ACHN (cell line): Measurements from ENCODE around the gene SYT7.

ENCODE experiments used
- DNase-seq: peaks from one replicate; pipeline ENCODE4 v3.0.0-alpha.2; 2015
- in situ Hi-C: cut with HindIII; loops from 2 replicates; pipeline ENCODE4 v1.10.0; 2017; ENCODE audit warnings: low sequenced_read_pairs, low pct_ligation_motif_present, low pct_unique_long_range_greater_than_20kb

SYT7 gene

GRCh38 chr11:61511383-61511782 is 69.5 kb downstream of the SYT7 start:
- in situ Hi-C loops, result no loop called here
- DNase-seq, result no peak

GRCh38 chr11:61510974-61511373 is 69.9 kb downstream of the SYT7 start:
- DNase-seq, result no peak
- in situ Hi-C loops, result no loop called here

GRCh38 chr11:61510166-61510919 is 70.5 kb downstream of the SYT7 start:
- in situ Hi-C loops, result no loop called here
- no peak for DNase-seq

GRCh38 chr11:61509043-61510029 is 71.5 kb downstream of the SYT7 start:
- peak; percentile 34 for DNase-seq
- in situ Hi-C loops, result no loop called here

GRCh38 chr11:61507962-61508861 is 72.7 kb downstream of the SYT7 start, which contains the start of gene LRRC10B:
LRRC10B (plus strand) TSS chr11:61508749; CDS start chr11:61508999, 250 bp downstream.
- in situ Hi-C loops, result no loop called here
- DNase-seq, result no peak

- DNase-seq, result no peak
- in situ Hi-C loops, result no loop called here
Observed at GRCh38 chr11:61507012-61507768, 73.7 kb downstream of the SYT7 start.

GRCh38 chr11:61505640-61506155 is 75.2 kb downstream of the SYT7 start:
- in situ Hi-C loops, result no loop called here
- DNase-seq, result peak; percentile 8

- in situ Hi-C loops, result no loop called here
- DNase-seq, result no peak
Observed at GRCh38 chr11:61505106-61505505, 75.8 kb downstream of the SYT7 start.

- in situ Hi-C loops, result no loop called here
- no peak for DNase-seq
Observed at GRCh38 chr11:61503135-61503770, 77.6 kb downstream of the SYT7 start.

- DNase-seq, result no peak
- in situ Hi-C loops, result no loop called here
Observed at GRCh38 chr11:61502522-61502921, 78.4 kb downstream of the SYT7 start.

GRCh38 chr11:61499816-61500491 is 80.9 kb downstream of the SYT7 start:
- in situ Hi-C loops, result no loop called here

GRCh38 chr11:61498767-61499341 is 82.0 kb downstream of the SYT7 start:
- no peak for DNase-seq
- in situ Hi-C loops, result no loop called here

More at GRCh38 chr11:61499816-61500491, 80.9 kb downstream of the SYT7 start:
- no peak for DNase-seq

GRCh38 chr11:61497876-61498275 is 83.0 kb downstream of the SYT7 start:
- in situ Hi-C loops, result no loop called here
- no peak for DNase-seq

- in situ Hi-C loops, result no loop called here
- DNase-seq, result no peak
Observed at GRCh38 chr11:61497473-61497872, 83.4 kb downstream of the SYT7 start.

- in situ Hi-C loops, result no loop called here
- DNase-seq, result no peak
Observed at GRCh38 chr11:61496602-61497400, 84.1 kb downstream of the SYT7 start.
